WTC11 (cell line): ENCODE data around the gene ZNF423. TPM values are rescaled to one million over a fixed set of nuclear protein-coding genes. Genes with fewer than 3 reads are reported as not detected.

Experiments used
- ATAC-seq: fragments of 200-7000 bp; cut with Tn5 transposase; 2 replicates; pipeline ENCODE4 v1.10.0; 2021; ENCODE audit warnings: mild to moderate bottlenecking, moderate library complexity
- CTCF ChIA-PET: fragments of 300-600 bp; sonication (Branson Sonifier 250); formaldehyde crosslinking; loops from one replicate; lab custom pipeline; 2021; ENCODE audit warnings: antibody characterized with exemption; lab: Charles Lee
- POLR2A ChIA-PET: fragments of 350-600 bp; sonication (Branson Sonifier 250); formaldehyde crosslinking; loops from one replicate; lab custom pipeline; 2021; ENCODE audit warnings: antibody characterized with exemption; lab: Charles Lee
- DNase-seq: peaks from one replicate; pipeline ENCODE4 v3.0.0; 2021; ENCODE audit warnings: low spot score
- H3K27ac Mint-ChIP-seq: 2 replicates; pipeline ENCODE4 v1.8.0; 2021; ENCODE audit warnings: mixed read lengths
- H3K27me3 Mint-ChIP-seq: 2 replicates; pipeline ENCODE4 v1.8.0; 2021; ENCODE audit warnings: low read depth, mild to moderate bottlenecking, moderate library complexity, mixed read lengths
- H3K36me3 Mint-ChIP-seq: 2 replicates; pipeline ENCODE4 v1.8.0; 2021; ENCODE audit warnings: mixed read lengths
- H3K4me1 Mint-ChIP-seq: 2 replicates; pipeline ENCODE4 v1.8.0; 2022; ENCODE audit warnings: mixed read lengths
- H3K4me3 Mint-ChIP-seq: 2 replicates; pipeline ENCODE4 v1.8.0; 2021; ENCODE audit warnings: mild to moderate bottlenecking, moderate library complexity, mixed read lengths
- H3K9me3 Mint-ChIP-seq: 2 replicates; pipeline ENCODE4 v1.8.0; 2021; ENCODE audit warnings: mixed read lengths
- ESRRA ChIP-seq: sonication (generic); formaldehyde crosslinking; IDR thresholded peaks from 2 replicates; pipeline ENCODE4 v1.8.1; 2022; ENCODE audit warnings: mild to moderate bottlenecking, missing genetic modification reagents, borderline replicate concordance
- GABPB1 ChIP-seq: sonication (generic); formaldehyde crosslinking; IDR thresholded peaks from 2 replicates; pipeline ENCODE4 v1.8.1; 2023; ENCODE audit warnings: mild to moderate bottlenecking, missing genetic modification reagents
- GRHL2 ChIP-seq: fragments of 250-450 bp; sonication (Bioruptor Pico); IDR thresholded peaks from 2 replicates; pipeline ENCODE4 v1.8.0; 2022; ENCODE audit warnings: mild to moderate bottlenecking, moderate library complexity; ENCODE audit not compliant: insufficient replicate concordance, severe bottlenecking
- GTF2I ChIP-seq: fragments of 250-450 bp; sonication (Bioruptor Pico); conservative IDR thresholded peaks from 2 replicates; pipeline ENCODE4 v1.4.0; 2021; ENCODE audit warnings: mild to moderate bottlenecking
- NR2C2 ChIP-seq: sonication (generic); formaldehyde crosslinking; IDR thresholded peaks from 2 replicates; pipeline ENCODE4 v1.8.0; 2022; ENCODE audit warnings: mild to moderate bottlenecking, missing genetic modification reagents
- PRDM15 ChIP-seq: sonication (generic); formaldehyde crosslinking; IDR thresholded peaks from 2 replicates; pipeline ENCODE4 v1.8.0; 2022; ENCODE audit warnings: missing genetic modification reagents
- TCF7 ChIP-seq: sonication (generic); formaldehyde crosslinking; IDR thresholded peaks from 2 replicates; pipeline ENCODE4 v1.8.0; 2022; ENCODE audit warnings: mild to moderate bottlenecking, low read depth, missing genetic modification reagents, moderate library complexity
- ZNF121 ChIP-seq: sonication (generic); formaldehyde crosslinking; IDR thresholded peaks from 2 replicates; pipeline ENCODE4 v1.8.0; 2023; ENCODE audit warnings: missing genetic modification reagents
- ZNF423 ChIP-seq: fragments of 250-450 bp; sonication (Bioruptor Pico); IDR thresholded peaks from 2 replicates; pipeline ENCODE4 v2.1.2; 2022; ENCODE audit warnings: mild to moderate bottlenecking, moderate library complexity
- ZNF671 ChIP-seq: fragments of 250-450 bp; sonication (Bioruptor Pico); IDR thresholded peaks from 2 replicates; pipeline ENCODE4 v1.8.0; 2021; ENCODE audit warnings: mild to moderate bottlenecking
- total RNA-seq: library from RNA; stranded (reverse); gene quantifications from 3 replicates; pipeline ENCODE4 v1.2.3, GENCODE V29; 2021
- TF ChIP-seq, protein P1 (sequence below): sonication (generic); formaldehyde crosslinking; IDR thresholded peaks from 2 replicates; pipeline ENCODE4 v1.8.1; 2023; ENCODE audit warnings: mild to moderate bottlenecking, moderate library complexity, missing genetic modification reagents
- TF ChIP-seq, protein P2 (sequence below): fragments of 250-450 bp; sonication (Bioruptor Pico); IDR thresholded peaks from 2 replicates; pipeline ENCODE4 v1.9.0; 2021; ENCODE audit warnings: mild to moderate bottlenecking
- TF ChIP-seq, protein P3 (sequence below): sonication (generic); formaldehyde crosslinking; IDR thresholded peaks from 2 replicates; pipeline ENCODE4 v1.8.1; 2022; ENCODE audit warnings: missing genetic modification reagents, borderline replicate concordance

Gene ZNF423
- total RNA-seq, 1 experiment from 2014 or later = 38.8 TPM

DNA sequence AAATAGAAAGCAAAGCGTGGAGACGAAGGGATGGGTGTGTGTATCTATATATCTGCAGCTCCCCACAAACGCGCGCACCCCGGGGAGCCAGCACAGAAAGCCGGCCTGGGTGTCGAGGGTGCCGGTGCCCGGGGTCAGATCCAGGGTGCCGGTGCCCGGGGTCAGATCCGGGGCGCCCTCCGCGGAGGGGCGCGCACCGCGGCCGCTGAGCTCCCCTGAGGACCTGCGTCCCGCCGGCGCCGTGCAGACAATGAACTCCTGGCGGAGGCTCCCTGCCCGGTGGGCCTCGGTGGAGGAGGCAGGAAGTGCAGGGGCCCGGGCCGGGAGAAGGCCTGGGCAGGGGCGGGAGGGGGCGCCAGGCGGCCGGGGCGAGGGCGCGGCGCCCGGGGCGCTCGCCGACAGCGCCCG lies 1.1 kb downstream of the ZNF423 start:
- peaks cover 13% of the 10 kb centered on the region for H3K27me3 Mint-ChIP-seq
- peaks cover 51% of the 10 kb centered on the region for H3K4me1 Mint-ChIP-seq
- no peak for TF ChIP-seq NR2C2 (CRISPR knock-in tag)
- TF ChIP-seq, all 79 proteins: peak for 0
- H3K36me3 Mint-ChIP-seq = no peaks in the 10 kb centered on the region
- ChIA-PET POLR2A (interaction anchor here (0.6 kb wide), 2 partner anchors 12 to 22 kb away, joined by 3 read pairs; no protein-coding TSS in a partner anchor), CTCF (interaction anchor here (0.8 kb wide), 1 partner anchor 262 kb away, joined by 3 read pairs; no protein-coding TSS in a partner anchor)
- no peak overlapping the region for H3K27ac Mint-ChIP-seq
- ATAC-seq (0 out of 2 replicates have a peak, but pooled peaks have one; percentile 2), DNase-seq (peak; percentile 62)
- no peaks in the 10 kb centered on the region for H3K9me3 Mint-ChIP-seq
- peak overlapping the region; percentile 85 for H3K4me3 Mint-ChIP-seq

DNA sequence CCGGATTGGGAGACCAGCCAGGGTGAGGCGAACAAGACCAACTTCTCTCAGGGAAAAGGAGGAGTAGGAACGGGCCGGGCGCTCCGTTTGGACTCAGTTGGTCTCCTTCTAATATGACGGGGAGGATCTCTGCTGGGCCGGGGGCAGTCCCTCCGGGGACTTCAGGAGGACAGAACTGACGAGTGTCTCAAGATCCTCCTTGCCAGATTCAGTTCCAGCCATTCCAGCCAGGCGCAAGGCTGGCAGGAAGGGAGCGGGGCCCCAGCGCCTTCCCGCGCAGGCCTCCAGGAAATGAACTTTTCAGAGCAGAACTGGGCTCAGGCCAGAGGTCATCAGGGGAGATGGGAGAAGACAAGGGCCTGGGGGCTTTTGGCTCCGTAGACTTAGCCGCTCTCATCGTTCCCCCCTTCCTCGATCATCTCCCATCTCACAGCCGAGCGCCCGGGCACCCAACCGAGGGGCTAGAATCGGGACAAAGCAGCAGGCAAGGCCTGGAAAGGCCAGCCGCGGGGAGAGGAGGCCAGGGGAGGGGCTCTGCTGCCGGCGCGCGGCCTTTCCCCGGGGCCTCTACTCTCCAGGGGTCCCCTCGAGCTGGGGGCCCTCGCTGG lies 1.6 kb downstream of the ZNF423 start:
- ATAC-seq (no peak), DNase-seq (no peak)
- Mint-ChIP-seq H3K4me3 (peak overlapping the region; percentile 85), H3K9me3 (no peaks in the 10 kb centered on the region), H3K4me1 (peaks cover 51% of the 10 kb centered on the region), H3K36me3 (no peaks in the 10 kb centered on the region), H3K27ac (peak overlapping the region; percentile 92), H3K27me3 (peaks cover 8% of the 10 kb centered on the region)
- TF ChIP-seq GABPB1 (no peak), ZNF423 (CRISPR knock-in tag) (0 out of 2 replicates have a peak, but pooled peaks have one; percentile 29), PRDM15 (CRISPR knock-in tag) (0 out of 2 replicates have a peak, but pooled peaks have one; percentile 34), ESRRA (CRISPR knock-in tag) (no peak), ZNF121 (peak; percentile 51; the same call in 1 of the 2 replicates), GRHL2 (CRISPR knock-in tag) (no peak)
- TF ChIP-seq, protein P1, sequence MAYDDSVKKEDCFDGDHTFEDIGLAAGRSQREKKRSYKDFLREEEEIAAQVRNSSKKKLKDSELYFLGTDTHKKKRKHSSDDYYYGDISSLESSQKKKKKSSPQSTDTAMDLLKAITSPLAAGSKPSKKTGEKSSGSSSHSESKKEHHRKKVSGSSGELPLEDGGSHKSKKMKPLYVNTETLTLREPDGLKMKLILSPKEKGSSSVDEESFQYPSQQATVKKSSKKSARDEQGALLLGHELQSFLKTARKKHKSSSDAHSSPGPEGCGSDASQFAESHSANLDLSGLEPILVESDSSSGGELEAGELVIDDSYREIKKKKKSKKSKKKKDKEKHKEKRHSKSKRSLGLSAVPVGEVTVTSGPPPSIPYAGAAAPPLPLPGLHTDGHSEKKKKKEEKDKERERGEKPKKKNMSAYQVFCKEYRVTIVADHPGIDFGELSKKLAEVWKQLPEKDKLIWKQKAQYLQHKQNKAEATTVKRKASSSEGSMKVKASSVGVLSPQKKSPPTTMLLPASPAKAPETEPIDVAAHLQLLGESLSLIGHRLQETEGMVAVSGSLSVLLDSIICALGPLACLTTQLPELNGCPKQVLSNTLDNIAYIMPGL (CRISPR knock-in tag) = 0 out of 2 replicates have a peak, but pooled peaks have one; percentile 30
- TF ChIP-seq, protein P2, sequence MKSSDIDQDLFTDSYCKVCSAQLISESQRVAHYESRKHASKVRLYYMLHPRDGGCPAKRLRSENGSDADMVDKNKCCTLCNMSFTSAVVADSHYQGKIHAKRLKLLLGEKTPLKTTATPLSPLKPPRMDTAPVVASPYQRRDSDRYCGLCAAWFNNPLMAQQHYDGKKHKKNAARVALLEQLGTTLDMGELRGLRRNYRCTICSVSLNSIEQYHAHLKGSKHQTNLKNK (CRISPR knock-in tag) = no peak
- ChIA-PET POLR2A (interaction anchor here (0.6 kb wide), 2 partner anchors 12 to 23 kb away, joined by 3 read pairs; no protein-coding TSS in a partner anchor), CTCF (interaction anchor here (0.8 kb wide), 1 partner anchor 261 kb away, joined by 3 read pairs; no protein-coding TSS in a partner anchor)

DNA sequence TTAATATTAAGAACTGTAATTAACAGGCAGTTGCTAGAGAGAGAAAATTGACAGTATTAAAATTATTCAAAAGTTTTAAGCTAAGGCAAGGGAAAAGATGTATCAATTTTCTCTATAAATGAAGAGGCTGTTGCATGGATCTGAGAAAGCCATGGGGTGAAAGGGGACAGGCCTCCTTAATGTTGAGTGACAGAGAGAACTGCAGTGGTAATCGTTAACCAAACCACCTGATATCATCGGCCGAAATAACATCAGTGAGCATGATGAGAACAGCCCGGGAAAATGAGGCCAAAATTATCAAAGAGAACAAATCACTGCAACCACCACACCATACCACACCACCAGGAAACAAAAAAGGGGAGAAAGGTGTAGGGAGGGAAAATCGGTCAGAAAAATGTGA lies 3.6 kb downstream of the ZNF423 start:
- peak overlapping the region; percentile 86; the same call in 1 of the 2 replicates for H3K27ac Mint-ChIP-seq

More for the DNA sequence above, 3.6 kb downstream of the ZNF423 start:
- H3K36me3 Mint-ChIP-seq = no peaks in the 10 kb centered on the region
- peaks cover 70% of the 10 kb centered on the region for H3K4me1 Mint-ChIP-seq
- peak overlapping the region; percentile 45 for H3K4me3 Mint-ChIP-seq
- TF ChIP-seq, protein P3, sequence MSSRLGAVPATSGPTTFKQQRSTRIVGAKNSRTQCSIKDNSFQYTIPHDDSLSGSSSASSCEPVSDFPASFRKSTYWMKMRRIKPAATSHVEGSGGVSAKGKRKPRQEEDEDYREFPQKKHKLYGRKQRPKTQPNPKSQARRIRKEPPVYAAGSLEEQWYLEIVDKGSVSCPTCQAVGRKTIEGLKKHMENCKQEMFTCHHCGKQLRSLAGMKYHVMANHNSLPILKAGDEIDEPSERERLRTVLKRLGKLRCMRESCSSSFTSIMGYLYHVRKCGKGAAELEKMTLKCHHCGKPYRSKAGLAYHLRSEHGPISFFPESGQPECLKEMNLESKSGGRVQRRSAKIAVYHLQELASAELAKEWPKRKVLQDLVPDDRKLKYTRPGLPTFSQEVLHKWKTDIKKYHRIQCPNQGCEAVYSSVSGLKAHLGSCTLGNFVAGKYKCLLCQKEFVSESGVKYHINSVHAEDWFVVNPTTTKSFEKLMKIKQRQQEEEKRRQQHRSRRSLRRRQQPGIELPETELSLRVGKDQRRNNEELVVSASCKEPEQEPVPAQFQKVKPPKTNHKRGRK = no peak
- TF ChIP-seq ZNF671 (CRISPR knock-in tag) (no peak), GTF2I (no peak), TCF7 (CRISPR knock-in tag) (no peak)
- no peaks in the 10 kb centered on the region for H3K9me3 Mint-ChIP-seq
- ChIA-PET POLR2A (interaction anchor here (0.9 kb wide), 1 partner anchor 11 kb away, joined by 3 read pairs; no protein-coding TSS in a partner anchor), CTCF (no interaction called here)
- no peaks in the 10 kb centered on the region for H3K27me3 Mint-ChIP-seq
- no peak for DNase-seq
- no peak for ATAC-seq
